Osteoblast (primary cell): ENCODE measurements around the gene KCNS3. TPM values are rescaled to one million over a fixed set of nuclear protein-coding genes. Genes with fewer than 3 reads are reported as not detected.

ENCODE experiments used
- DNase-seq: peaks from one replicate; pipeline ENCODE4 v3.0.0; 2011; ENCODE audit warnings: low spot score, mixed read lengths; ENCODE audit not compliant: insufficient read length; ENCODE audit errors: missing footprints
- H2AFZ ChIP-seq: 2 replicates; pipeline ENCODE4 v1.6.0; 2011; ENCODE audit warnings: mild to moderate bottlenecking, low read length
- H3K27ac ChIP-seq: 2 replicates; pipeline ENCODE4 v1.5.1; 2011; ENCODE audit warnings: mild to moderate bottlenecking, low read depth, low read length, moderate library complexity
- H3K27me3 ChIP-seq: 2 replicates; pipeline ENCODE4 v1.6.0; 2012; ENCODE audit warnings: mild to moderate bottlenecking, control low read depth, inconsistent platforms, low read length, moderate library complexity; ENCODE audit not compliant: insufficient read depth
- H3K36me3 ChIP-seq: 2 replicates; pipeline ENCODE4 v1.5.1; 2011; ENCODE audit warnings: mild to moderate bottlenecking, low read length, control low read depth, moderate library complexity; ENCODE audit not compliant: insufficient read depth
- H3K4me1 ChIP-seq: 2 replicates; pipeline ENCODE4 v1.5.1; 2011; ENCODE audit warnings: mild to moderate bottlenecking, low read length, control low read depth, moderate library complexity; ENCODE audit not compliant: insufficient read depth
- H3K4me2 ChIP-seq: 2 replicates; pipeline ENCODE4 v1.6.0; 2011; ENCODE audit warnings: mild to moderate bottlenecking, low read length; ENCODE audit not compliant: insufficient read depth
- H3K4me3 ChIP-seq: fragments of 200-600 bp; sonication (generic); 3 replicates; pipeline ENCODE4 v1.5.1; 2012; ENCODE audit warnings: mild to moderate bottlenecking, low read length, inconsistent platforms; ENCODE audit not compliant: insufficient read depth
- H3K79me2 ChIP-seq: 2 replicates; pipeline ENCODE4 v1.6.0; 2012; ENCODE audit warnings: mild to moderate bottlenecking, low read length, control low read depth, inconsistent platforms; ENCODE audit not compliant: insufficient read depth
- H3K9me3 ChIP-seq: 2 replicates; pipeline ENCODE4 v1.5.1; 2011; ENCODE audit warnings: low read depth, low read length, control low read depth
- H4K20me1 ChIP-seq: 2 replicates; pipeline ENCODE4 v1.6.0; 2012; ENCODE audit warnings: mild to moderate bottlenecking, low read length, control low read depth; ENCODE audit not compliant: insufficient read depth
- CTCF ChIP-seq: IDR thresholded peaks from 2 replicates; pipeline ENCODE4 v1.5.1; 2011; ENCODE audit warnings: mild to moderate bottlenecking, low read depth, low read length, moderate library complexity; ENCODE audit errors: extremely low read depth
- total RNA-seq: library from RNA; depleted of rRNA; stranded (reverse); fragments of >200 nt; gene quantifications from 2 replicates; pipeline ENCODE4 v1.2.3, GENCODE V29; 2012

The KCNS3 gene
- total RNA-seq, 1 donor = 1.8 TPM

- TF ChIP-seq CTCF = no peak
- Histone ChIP-seq H4K20me1 (no peaks in the 10 kb centered on the region), H3K4me2 (no peak overlapping the region), H3K4me1 (no peaks in the 10 kb centered on the region), H3K36me3 (no peaks in the 10 kb centered on the region), H3K4me3 (no peak overlapping the region), H2AFZ (no peak overlapping the region), H3K79me2 (no peaks in the 10 kb centered on the region), H3K9me3 (no peaks in the 10 kb centered on the region), H3K27me3 (peaks cover 4% of the 10 kb centered on the region), H3K27ac (no peak overlapping the region)
- no peak for DNase-seq
Measured at GRCh38 chr2:17839959-17840358, 38.5 kb upstream of the KCNS3 start.

- Histone ChIP-seq H3K27me3 (peaks cover 4% of the 10 kb centered on the region), H3K4me1 (no peaks in the 10 kb centered on the region), H3K79me2 (no peaks in the 10 kb centered on the region), H3K4me3 (no peak overlapping the region), H3K9me3 (no peaks in the 10 kb centered on the region), H2AFZ (no peak overlapping the region), H3K36me3 (no peaks in the 10 kb centered on the region), H3K4me2 (no peak overlapping the region), H3K27ac (no peak overlapping the region), H4K20me1 (no peaks in the 10 kb centered on the region)
- no peak for DNase-seq
- TF ChIP-seq CTCF = no peak
Measured at GRCh38 chr2:17843457-17843856, 35.0 kb upstream of the KCNS3 start.

- Histone ChIP-seq H3K4me1 (no peaks in the 10 kb centered on the region), H2AFZ (no peak overlapping the region), H3K36me3 (no peaks in the 10 kb centered on the region), H3K4me3 (no peak overlapping the region), H3K27me3 (peaks cover 1% of the 10 kb centered on the region), H3K79me2 (no peaks in the 10 kb centered on the region), H3K9me3 (no peaks in the 10 kb centered on the region), H4K20me1 (no peaks in the 10 kb centered on the region), H3K4me2 (no peak overlapping the region), H3K27ac (no peak overlapping the region)
- no peak for TF ChIP-seq CTCF
- no peak for DNase-seq
Measured at GRCh38 chr2:17845806-17846205, 32.7 kb upstream of the KCNS3 start.

- Histone ChIP-seq H3K4me3 (no peak overlapping the region), H3K27me3 (no peaks in the 10 kb centered on the region), H3K79me2 (no peaks in the 10 kb centered on the region), H3K27ac (no peak overlapping the region), H2AFZ (no peak overlapping the region), H4K20me1 (no peaks in the 10 kb centered on the region), H3K9me3 (no peaks in the 10 kb centered on the region), H3K36me3 (no peaks in the 10 kb centered on the region), H3K4me2 (no peak overlapping the region), H3K4me1 (no peaks in the 10 kb centered on the region)
- no peak for TF ChIP-seq CTCF
- no peak for DNase-seq
Measured at GRCh38 chr2:17846676-17847075, 31.8 kb upstream of the KCNS3 start.
